HepG2 (cell line): Measurements from ENCODE around the gene SLC16A7. TPM values are rescaled to one million over a fixed set of nuclear protein-coding genes. Genes with fewer than 3 reads are reported as not detected.

Experiments
- ATAC-seq: fragments of 200-7000 bp; cut with Tn5 transposase; 3 replicates; pipeline ENCODE4 v1.9.1; 2020; ENCODE audit warnings: mild to moderate bottlenecking, moderate library complexity
- BruUV-seq: library from RNA; stranded (reverse); fragments of 400-500 nt; replicated peaks from 2 replicates; lab custom pipeline; 2021; lab: Mats Ljungman, UMichigan
- CTCF ChIA-PET: fragments of 300-600 bp; formaldehyde crosslinking; extraction: SDS; loops from one replicate; lab custom pipeline; 2021; ENCODE audit warnings: low total read pairs, inconsistent platforms, low intra/inter-chr PET ratio; lab: Yijun Ruan, JAX
- POLR2A ChIA-PET: fragments of 350-600 bp; sonication (Branson Sonifier 250); formaldehyde crosslinking; loops from one replicate; lab custom pipeline; 2020; ENCODE audit warnings: antibody characterized with exemption, inconsistent platforms; lab: Yijun Ruan, JAX
- DNase-seq: peaks from one replicate; pipeline ENCODE4 v3.0.0-alpha.2; 2015; ENCODE audit warnings: low spot score
- FAIRE-seq: peaks from 3 replicates; lab custom pipeline; 2011; peaks lifted over from hg19 to GRCh38; lab: Jason Lieb, UNC
- H2AFZ ChIP-seq: one replicate; pipeline ENCODE4 v1.6.1; 2011; ENCODE audit warnings: low read length, inconsistent platforms
- H3K27ac ChIP-seq: fragments of 300-600 bp; 3 replicates; pipeline ENCODE4 v1.8.0; 2011; ENCODE audit warnings: mixed run types, mild to moderate bottlenecking, mixed read lengths, low read length, inconsistent platforms; ENCODE audit not compliant: insufficient read depth; ENCODE audit errors: extremely low read length
- H3K27me3 ChIP-seq, 2 experiments: fragments of 200-600 bp in 1 of 2; 2 replicates in 1 of 2; 3 replicates in 1 of 2; pipeline versions ENCODE4 v1.6.0 to v1.8.0; 2011; ENCODE audit warnings: low read length in 2 of 2, mild to moderate bottlenecking in 2 of 2, moderate library complexity in 2 of 2, inconsistent platforms in 1 of 2; ENCODE audit not compliant: insufficient read depth in 2 of 2, control insufficient read depth in 1 of 2
- H3K36me3 ChIP-seq, 2 experiments: fragments of 200-600 bp in 1 of 2; replicated peaks in 1 of 2; 2 replicates in 1 of 2; 3 replicates in 1 of 2; pipeline versions ENCODE4 v1.5.1 to v1.8.0; 2011; ENCODE audit warnings: low read length in 2 of 2, inconsistent platforms in 1 of 2; ENCODE audit not compliant: insufficient read depth in 2 of 2, control insufficient read depth in 1 of 2
- H3K4me1 ChIP-seq: 2 replicates; pipeline ENCODE4 v1.5.1; 2012; ENCODE audit warnings: low read length, inconsistent platforms; ENCODE audit not compliant: insufficient read depth
- H3K4me2 ChIP-seq: 2 replicates; pipeline ENCODE4 v1.6.0; 2011; ENCODE audit warnings: low read depth, low read length, inconsistent platforms
- H3K4me3 ChIP-seq, 3 experiments: fragments of 200-600 bp in 1 of 3; sonication (generic), shearing (Covaris generic) in 1 of 3; replicated peaks in 1 of 3; 2 replicates each; pipeline ENCODE4 v1.5.1; 2011 to 2016; ENCODE audit warnings: low read length in 3 of 3, inconsistent platforms in 2 of 3, low read depth in 2 of 3, mild to moderate bottlenecking in 2 of 3, control low read depth in 1 of 3, mixed read lengths in 1 of 3; ENCODE audit not compliant: insufficient read depth in 1 of 3
- H3K79me2 ChIP-seq: one replicate; pipeline ENCODE4 v1.6.1; 2011; ENCODE audit warnings: low read length, inconsistent platforms; ENCODE audit not compliant: insufficient read depth
- H3K9ac ChIP-seq: 2 replicates; pipeline ENCODE4 v1.6.0; 2011; ENCODE audit warnings: mild to moderate bottlenecking, low read depth, low read length, inconsistent platforms; ENCODE audit not compliant: insufficient read depth
- H3K9me3 ChIP-seq: 2 replicates; pipeline ENCODE4 v1.5.1; 2012; ENCODE audit warnings: mild to moderate bottlenecking, low read length
- H4K20me1 ChIP-seq: 2 replicates; pipeline ENCODE4 v1.6.0; 2011; ENCODE audit warnings: inconsistent platforms, mild to moderate bottlenecking, low read length, moderate library complexity; ENCODE audit not compliant: insufficient read depth
- HDAC2 ChIP-seq: sonication (generic); formaldehyde crosslinking; IDR thresholded peaks from 2 replicates; pipeline ENCODE4 v1.4.0; 2020; ENCODE audit warnings: missing genetic modification reagents
- STAT6 ChIP-seq: sonication (generic); formaldehyde crosslinking; IDR thresholded peaks from 2 replicates; pipeline ENCODE4 v1.4.0; 2020; ENCODE audit warnings: missing genetic modification reagents, mild to moderate bottlenecking, borderline replicate concordance
- TAF1 ChIP-seq: sonication (generic); formaldehyde crosslinking; IDR thresholded peaks from 2 replicates; pipeline ENCODE4 v1.4.0; 2020; ENCODE audit warnings: missing genetic modification reagents
- TCF7L2 ChIP-seq: IDR thresholded peaks from 2 replicates; pipeline ENCODE4 v1.6.1; 2011; ENCODE audit warnings: mild to moderate bottlenecking, low read depth, low read length, moderate library complexity
- ZBTB14 ChIP-seq: sonication (generic); formaldehyde crosslinking; IDR thresholded peaks from 2 replicates; pipeline ENCODE4 v1.4.0; 2020; ENCODE audit warnings: missing genetic modification reagents
- ZNF75D ChIP-seq: sonication (generic); formaldehyde crosslinking; IDR thresholded peaks from 2 replicates; pipeline ENCODE4 v1.8.1; 2023; ENCODE audit warnings: missing genetic modification reagents, mild to moderate bottlenecking, borderline replicate concordance
- ZNF761 ChIP-seq: sonication (generic); formaldehyde crosslinking; conservative IDR thresholded peaks from 2 replicates; pipeline ENCODE4 v1.4.0; 2020; ENCODE audit warnings: mild to moderate bottlenecking, missing genetic modification reagents
- in situ Hi-C: cut with HindIII; loops from 2 replicates; pipeline ENCODE4 v1.10.0; 2017; ENCODE audit warnings: low pct_unique_long_range_greater_than_20kb; ENCODE audit not compliant: extremely low pct_ligation_motif_present
- intact Hi-C: fragments of 100-400 bp; cut with micrococcal nuclease; formaldehyde crosslinking; loops from one replicate; pipeline ENCODE4 v1.10.0; 2022; ENCODE audit not compliant: unreplicated experiment
- polyA plus RNA-seq, 8 experiments: library from polyadenylated mRNA; depleted of rRNA in 3 of 8; stranded (reverse) in 7 of 8; unstranded in 1 of 8; fragments of >200 nt; fragmentation: Illumina TruSeq in 4 of 8; extraction: Trizol in 4 of 8; gene quantifications; 2 replicates each; pipeline versions ENCODE4 v1.2.1 to v1.2.3, GENCODE V29; 2011 to 2016; ENCODE audit warnings: low read depth in 4 of 8, missing spikeins in 1 of 8, mixed read lengths in 1 of 8; ENCODE audit not compliant: insufficient read depth in 1 of 8
- total RNA-seq, 5 experiments: library from RNA; depleted of rRNA; stranded (reverse); fragments of >200 nt; fragmentation: Illumina TruSeq; extraction: Trizol; gene quantifications; 2 replicates each; pipeline ENCODE4 v1.2.3, GENCODE V29; 2016; ENCODE audit warnings: low read depth in 1 of 5

SLC16A7 gene
- total and polyA plus RNA-seq, 2 of the 13 experiments (the other 11 are each of a cell fraction or from before 2014, with no cell fraction given): 1.3 to 1.6 TPM

- TF ChIP-seq HDAC2 (CRISPR knock-in tag): no peak
- no peak for TF ChIP-seq ZNF75D
- TF ChIP-seq TAF1 (CRISPR knock-in tag): no peak
- TF ChIP-seq ZNF761 (CRISPR knock-in tag): no peak
- no peak for TF ChIP-seq STAT6 (CRISPR knock-in tag)
Observed at GRCh38 chr12:59700153-59700450, 104.3 kb downstream of the SLC16A7 start (continued).

- Histone ChIP-seq H3K4me1 (no peaks in the 10 kb centered on the region), H3K27me3 (no peaks in the 10 kb centered on the region), H2AFZ (no peak overlapping the region), H3K79me2 (no peaks in the 10 kb centered on the region), H3K27ac (no peak overlapping the region), H3K4me3 (no peak overlapping the region), H3K4me2 (no peak overlapping the region), H4K20me1 (no peaks in the 10 kb centered on the region), H3K9ac (no peak overlapping the region), H3K36me3 (no peaks in the 10 kb centered on the region), H3K9me3 (no peaks in the 10 kb centered on the region)
- DNase-seq: no peak
- BruUV-seq: no TSS peak
- in situ Hi-C loops: no loop called here
- intact Hi-C loops: no loop called here
- no peak for ATAC-seq
- TF ChIP-seq TCF7L2 (no peak), ZBTB14 (no peak)
- no peak for FAIRE-seq
- POLR2A ChIA-PET: no interaction called here
- CTCF ChIA-PET: no interaction called here
Observed at GRCh38 chr12:59708064-59708463, 112.2 kb downstream of the SLC16A7 start.
